Loucy (cell line): Measurements from ENCODE around the gene IL10RB.

ENCODE experiments used
- H2AFZ ChIP-seq: fragments of 200-600 bp; sonication (generic); 2 replicates; pipeline ENCODE4 v1.6.0; 2016; ENCODE audit warnings: antibody characterized with exemption, mild to moderate bottlenecking, low read length, moderate library complexity
- H3F3A ChIP-seq: fragments of 200-600 bp; 2 replicates; pipeline ENCODE4 v1.6.0; 2016; ENCODE audit warnings: antibody characterized with exemption, low read depth, mild to moderate bottlenecking
- H3K27me3 ChIP-seq: fragments of 200-600 bp; sonication (generic); 2 replicates; pipeline ENCODE4 v1.6.1; 2014; ENCODE audit warnings: low read length, mild to moderate bottlenecking; ENCODE audit not compliant: insufficient read depth, poor library complexity, severe bottlenecking
- H3K36me3 ChIP-seq: fragments of 200-600 bp; sonication (generic); 2 replicates; pipeline ENCODE4 v1.6.1; 2016; ENCODE audit warnings: low read length; ENCODE audit not compliant: insufficient read depth
- H3K4me1 ChIP-seq: fragments of 200-600 bp; sonication (generic); 2 replicates; pipeline ENCODE4 v1.5.1; 2014; ENCODE audit warnings: low read length, mild to moderate bottlenecking; ENCODE audit not compliant: insufficient read depth, poor library complexity, severe bottlenecking
- H3K4me2 ChIP-seq: fragments of 200-600 bp; sonication (generic); 2 replicates; pipeline ENCODE4 v1.6.0; 2014; ENCODE audit warnings: antibody characterized with exemption, low read length, low read depth, mild to moderate bottlenecking; ENCODE audit not compliant: poor library complexity, severe bottlenecking
- H3K4me3 ChIP-seq: fragments of 200-600 bp; sonication (generic); 2 replicates; pipeline ENCODE4 v1.5.1; 2014; ENCODE audit warnings: low read length, mild to moderate bottlenecking, mixed read lengths; ENCODE audit not compliant: poor library complexity, severe bottlenecking
- H3K79me2 ChIP-seq: fragments of 200-600 bp; sonication (generic); 2 replicates; pipeline ENCODE4 v1.6.1; 2014; ENCODE audit warnings: low read length; ENCODE audit not compliant: insufficient read depth
- H3K9ac ChIP-seq: fragments of 200-600 bp; sonication (generic); 2 replicates; pipeline ENCODE4 v1.6.0; 2014; ENCODE audit warnings: mild to moderate bottlenecking, low read depth, low read length, moderate library complexity; ENCODE audit not compliant: poor library complexity, severe bottlenecking
- H3K9me2 ChIP-seq: fragments of 200-600 bp; sonication (generic); replicated peaks from 2 replicates; pipeline ENCODE4 v1.6.1; 2016; ENCODE audit warnings: low read depth, low read length, mixed read lengths
- H3K9me3 ChIP-seq: fragments of 200-600 bp; sonication (generic); 2 replicates; pipeline ENCODE4 v1.6.1; 2014; ENCODE audit warnings: mild to moderate bottlenecking, antibody characterized with exemption, low read length, low read depth; ENCODE audit not compliant: insufficient read depth
- H4K20me1 ChIP-seq: fragments of 200-600 bp; sonication (generic); 2 replicates; pipeline ENCODE4 v1.6.0; 2014; ENCODE audit warnings: antibody characterized with exemption, low read length, mild to moderate bottlenecking; ENCODE audit not compliant: insufficient read depth, poor library complexity, severe bottlenecking
- CTCF ChIP-seq: fragments of 200-600 bp; sonication (generic); conservative IDR thresholded peaks from 2 replicates; pipeline ENCODE4 v1.5.1; 2014; ENCODE audit warnings: mild to moderate bottlenecking, antibody characterized with exemption, low read length
- EZH2phosphoT487 ChIP-seq: fragments of 200-600 bp; IDR thresholded peaks from 2 replicates; pipeline ENCODE4 v1.6.1; 2018; ENCODE audit warnings: antibody characterized with exemption, mild to moderate bottlenecking, moderate library complexity, borderline replicate concordance

Gene IL10RB

GRCh38 chr21:33339918-33340317 lies 73.8 kb downstream of the IL10RB start:
- H3K79me2 ChIP-seq = peaks cover 60% of the 10 kb centered on the region
- no peaks in the 10 kb centered on the region for H3K9me2 ChIP-seq
- H3K9ac ChIP-seq = no peak overlapping the region
- no peaks in the 10 kb centered on the region for H3K9me3 ChIP-seq
- peaks cover 13% of the 10 kb centered on the region for H4K20me1 ChIP-seq
- peaks cover 61% of the 10 kb centered on the region; the same call in 1 of the 2 replicates for H3K36me3 ChIP-seq
- H3K4me2 ChIP-seq = no peak overlapping the region
- H3K4me1 ChIP-seq = peaks cover under 1% of the 10 kb centered on the region
- no peak overlapping the region for H3K4me3 ChIP-seq
- no peak overlapping the region for H2AFZ ChIP-seq
- no peaks in the 10 kb centered on the region for H3K27me3 ChIP-seq
- H3F3A ChIP-seq = no peaks in the 10 kb centered on the region
- TF ChIP-seq CTCF = no peak
- TF ChIP-seq EZH2phosphoT487 = no peak

- Histone ChIP-seq H3K9ac (no peak overlapping the region), H3K9me2 (no peaks in the 10 kb centered on the region), H3F3A (no peaks in the 10 kb centered on the region), H2AFZ (no peak overlapping the region), H4K20me1 (no peaks in the 10 kb centered on the region), H3K4me2 (no peak overlapping the region), H3K79me2 (peaks cover 10% of the 10 kb centered on the region; the same call in 1 of the 2 replicates), H3K4me1 (no peaks in the 10 kb centered on the region), H3K4me3 (no peak overlapping the region), H3K9me3 (no peaks in the 10 kb centered on the region), H3K27me3 (no peaks in the 10 kb centered on the region), H3K36me3 (peaks cover 93% of the 10 kb centered on the region)
- TF ChIP-seq CTCF (no peak), EZH2phosphoT487 (no peak)
These were observed 79.6 kb downstream of the IL10RB start for GRCh38 chr21:33345751-33346238.
